WTC11 (cell line): Measurements from ENCODE around the gene PDE8B. TPM values are rescaled to one million over a fixed set of nuclear protein-coding genes. Genes with fewer than 3 reads are reported as not detected.

Source experiments
- ATAC-seq: fragments of 200-7000 bp; cut with Tn5 transposase; 2 replicates; pipeline ENCODE4 v1.10.0; 2021; ENCODE audit warnings: mild to moderate bottlenecking, moderate library complexity
- CTCF ChIA-PET: fragments of 300-600 bp; sonication (Branson Sonifier 250); formaldehyde crosslinking; loops from one replicate; lab custom pipeline; 2021; ENCODE audit warnings: antibody characterized with exemption; lab: Charles Lee
- POLR2A ChIA-PET: fragments of 350-600 bp; sonication (Branson Sonifier 250); formaldehyde crosslinking; loops from one replicate; lab custom pipeline; 2021; ENCODE audit warnings: antibody characterized with exemption; lab: Charles Lee
- DNase-seq: peaks from one replicate; pipeline ENCODE4 v3.0.0; 2021; ENCODE audit warnings: low spot score
- H3K27ac Mint-ChIP-seq: 2 replicates; pipeline ENCODE4 v1.8.0; 2021; ENCODE audit warnings: mixed read lengths
- H3K27me3 Mint-ChIP-seq: 2 replicates; pipeline ENCODE4 v1.8.0; 2021; ENCODE audit warnings: low read depth, mild to moderate bottlenecking, moderate library complexity, mixed read lengths
- H3K36me3 Mint-ChIP-seq: 2 replicates; pipeline ENCODE4 v1.8.0; 2021; ENCODE audit warnings: mixed read lengths
- H3K4me1 Mint-ChIP-seq: 2 replicates; pipeline ENCODE4 v1.8.0; 2022; ENCODE audit warnings: mixed read lengths
- H3K4me3 Mint-ChIP-seq: 2 replicates; pipeline ENCODE4 v1.8.0; 2021; ENCODE audit warnings: mild to moderate bottlenecking, moderate library complexity, mixed read lengths
- H3K9me3 Mint-ChIP-seq: 2 replicates; pipeline ENCODE4 v1.8.0; 2021; ENCODE audit warnings: mixed read lengths
- AR ChIP-seq: fragments of 250-450 bp; sonication (Bioruptor Pico); IDR thresholded peaks from 2 replicates; pipeline ENCODE4 v1.9.0; 2021; ENCODE audit warnings: mild to moderate bottlenecking
- ATF1 ChIP-seq: sonication (generic); formaldehyde crosslinking; IDR thresholded peaks from 2 replicates; pipeline ENCODE4 v1.8.1; 2023; ENCODE audit warnings: mild to moderate bottlenecking, moderate library complexity, missing genetic modification reagents
- CBFB ChIP-seq: sonication (generic); formaldehyde crosslinking; IDR thresholded peaks from 2 replicates; pipeline ENCODE4 v1.8.1; 2022; ENCODE audit warnings: mild to moderate bottlenecking, low read depth, missing genetic modification reagents
- E2F5 ChIP-seq: sonication (generic); formaldehyde crosslinking; IDR thresholded peaks from 2 replicates; pipeline ENCODE4 v1.8.1; 2022; ENCODE audit warnings: mild to moderate bottlenecking, moderate library complexity, missing genetic modification reagents
- FOXK1 ChIP-seq: sonication (generic); formaldehyde crosslinking; IDR thresholded peaks from 2 replicates; pipeline ENCODE4 v1.8.0; 2022; ENCODE audit warnings: mild to moderate bottlenecking, moderate library complexity, missing genetic modification reagents
- HMGA2 ChIP-seq: fragments of 250-450 bp; sonication (Bioruptor Pico); IDR thresholded peaks from 2 replicates; pipeline ENCODE4 v1.4.0; 2021; ENCODE audit warnings: mild to moderate bottlenecking, moderate library complexity
- IRF2 ChIP-seq: sonication (generic); formaldehyde crosslinking; IDR thresholded peaks from 2 replicates; pipeline ENCODE4 v1.8.0; 2022; ENCODE audit warnings: low read depth, missing genetic modification reagents, borderline replicate concordance
- JAZF1 ChIP-seq: fragments of 250-450 bp; sonication (Bioruptor Pico); IDR thresholded peaks from 2 replicates; pipeline ENCODE4 v1.9.0; 2021; ENCODE audit warnings: moderate library complexity, mild to moderate bottlenecking, inconsistent platforms
- MXD4 ChIP-seq: fragments of 250-450 bp; sonication (Bioruptor Pico); IDR thresholded peaks from 2 replicates; pipeline ENCODE4 v1.8.0; 2021; ENCODE audit warnings: mild to moderate bottlenecking, moderate library complexity, borderline replicate concordance
- NR3C1 ChIP-seq: sonication (generic); formaldehyde crosslinking; conservative IDR thresholded peaks from 2 replicates; pipeline ENCODE4 v1.8.1; 2023; ENCODE audit warnings: low read depth, mild to moderate bottlenecking, missing genetic modification reagents
- SOX15 ChIP-seq: fragments of 250-450 bp; sonication (Bioruptor Pico); IDR thresholded peaks from 2 replicates; pipeline ENCODE4 v1.9.0; 2021; ENCODE audit warnings: mild to moderate bottlenecking
- ZBTB21 ChIP-seq: sonication (generic); formaldehyde crosslinking; IDR thresholded peaks from 2 replicates; pipeline ENCODE4 v1.8.1; 2023; ENCODE audit warnings: mild to moderate bottlenecking, missing genetic modification reagents, borderline replicate concordance
- ZNF121 ChIP-seq: sonication (generic); formaldehyde crosslinking; IDR thresholded peaks from 2 replicates; pipeline ENCODE4 v1.8.0; 2023; ENCODE audit warnings: missing genetic modification reagents
- ZNF219 ChIP-seq: sonication (generic); formaldehyde crosslinking; IDR thresholded peaks from 2 replicates; pipeline ENCODE4 v1.8.0; 2023; ENCODE audit warnings: missing genetic modification reagents, mild to moderate bottlenecking, borderline replicate concordance
- ZNF317 ChIP-seq: sonication (generic); formaldehyde crosslinking; IDR thresholded peaks from 2 replicates; pipeline ENCODE4 v1.8.1; 2023; ENCODE audit warnings: low read depth, mild to moderate bottlenecking, moderate library complexity, missing genetic modification reagents, borderline replicate concordance
- ZNF396 ChIP-seq: fragments of 250-450 bp; sonication (Bioruptor Pico); IDR thresholded peaks from 2 replicates; pipeline ENCODE4 v1.8.0; 2021; ENCODE audit warnings: mild to moderate bottlenecking, moderate library complexity, borderline replicate concordance
- total RNA-seq: library from RNA; stranded (reverse); gene quantifications from 3 replicates; pipeline ENCODE4 v1.2.3, GENCODE V29; 2021
- TF ChIP-seq, protein P1 (sequence below): sonication (generic); formaldehyde crosslinking; IDR thresholded peaks from 2 replicates; pipeline ENCODE4 v1.8.0; 2022; ENCODE audit warnings: missing genetic modification reagents
- TF ChIP-seq, protein P2 (sequence below): sonication (generic); formaldehyde crosslinking; IDR thresholded peaks from 2 replicates; pipeline ENCODE4 v1.8.1; 2023; ENCODE audit warnings: mild to moderate bottlenecking, missing genetic modification reagents, borderline replicate concordance
- TF ChIP-seq, protein P3 (sequence below): fragments of 200-600 bp; IDR thresholded peaks from 2 replicates; pipeline ENCODE4 v1.8.0; 2022; ENCODE audit warnings: antibody characterized with exemption

PDE8B gene
- total RNA-seq, 1 experiment from 2014 or later = 0.31 TPM

- Mint-ChIP-seq H3K9me3 (peaks cover 10% of the 10 kb centered on the region; the same call in 1 of the 2 replicates), H3K27me3 (no peaks in the 10 kb centered on the region; the same call in 1 of the 2 replicates), H3K27ac (no peak overlapping the region), H3K4me3 (no peak overlapping the region), H3K36me3 (no peaks in the 10 kb centered on the region), H3K4me1 (no peaks in the 10 kb centered on the region)
- DNase-seq = no peak
- ChIA-PET POLR2A (no interaction called here), CTCF (no interaction called here)
- ATAC-seq = no peak
- TF ChIP-seq MXD4 (no peak), ZNF317 (no peak), CBFB (no peak), SOX15 (CRISPR knock-in tag) (no peak), FOXK1 (no peak), E2F5 (CRISPR knock-in tag) (no peak), ZBTB21 (CRISPR knock-in tag) (no peak), NR3C1 (CRISPR knock-in tag) (no peak), JAZF1 (no peak), AR (no peak), ZNF121 (CRISPR knock-in tag) (no peak)
- TF ChIP-seq, protein P1, sequence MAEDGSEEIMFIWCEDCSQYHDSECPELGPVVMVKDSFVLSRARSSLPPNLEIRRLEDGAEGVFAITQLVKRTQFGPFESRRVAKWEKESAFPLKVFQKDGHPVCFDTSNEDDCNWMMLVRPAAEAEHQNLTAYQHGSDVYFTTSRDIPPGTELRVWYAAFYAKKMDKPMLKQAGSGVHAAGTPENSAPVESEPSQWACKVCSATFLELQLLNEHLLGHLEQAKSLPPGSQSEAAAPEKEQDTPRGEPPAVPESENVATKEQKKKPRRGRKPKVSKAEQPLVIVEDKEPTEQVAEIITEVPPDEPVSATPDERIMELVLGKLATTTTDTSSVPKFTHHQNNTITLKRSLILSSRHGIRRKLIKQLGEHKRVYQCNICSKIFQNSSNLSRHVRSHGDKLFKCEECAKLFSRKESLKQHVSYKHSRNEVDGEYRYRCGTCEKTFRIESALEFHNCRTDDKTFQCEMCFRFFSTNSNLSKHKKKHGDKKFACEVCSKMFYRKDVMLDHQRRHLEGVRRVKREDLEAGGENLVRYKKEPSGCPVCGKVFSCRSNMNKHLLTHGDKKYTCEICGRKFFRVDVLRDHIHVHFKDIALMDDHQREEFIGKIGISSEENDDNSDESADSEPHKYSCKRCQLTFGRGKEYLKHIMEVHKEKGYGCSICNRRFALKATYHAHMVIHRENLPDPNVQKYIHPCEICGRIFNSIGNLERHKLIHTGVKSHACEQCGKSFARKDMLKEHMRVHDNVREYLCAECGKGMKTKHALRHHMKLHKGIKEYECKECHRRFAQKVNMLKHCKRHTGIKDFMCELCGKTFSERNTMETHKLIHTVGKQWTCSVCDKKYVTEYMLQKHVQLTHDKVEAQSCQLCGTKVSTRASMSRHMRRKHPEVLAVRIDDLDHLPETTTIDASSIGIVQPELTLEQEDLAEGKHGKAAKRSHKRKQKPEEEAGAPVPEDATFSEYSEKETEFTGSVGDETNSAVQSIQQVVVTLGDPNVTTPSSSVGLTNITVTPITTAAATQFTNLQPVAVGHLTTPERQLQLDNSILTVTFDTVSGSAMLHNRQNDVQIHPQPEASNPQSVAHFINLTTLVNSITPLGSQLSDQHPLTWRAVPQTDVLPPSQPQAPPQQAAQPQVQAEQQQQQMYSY (CRISPR knock-in tag) = no peak
- TF ChIP-seq, protein P2, sequence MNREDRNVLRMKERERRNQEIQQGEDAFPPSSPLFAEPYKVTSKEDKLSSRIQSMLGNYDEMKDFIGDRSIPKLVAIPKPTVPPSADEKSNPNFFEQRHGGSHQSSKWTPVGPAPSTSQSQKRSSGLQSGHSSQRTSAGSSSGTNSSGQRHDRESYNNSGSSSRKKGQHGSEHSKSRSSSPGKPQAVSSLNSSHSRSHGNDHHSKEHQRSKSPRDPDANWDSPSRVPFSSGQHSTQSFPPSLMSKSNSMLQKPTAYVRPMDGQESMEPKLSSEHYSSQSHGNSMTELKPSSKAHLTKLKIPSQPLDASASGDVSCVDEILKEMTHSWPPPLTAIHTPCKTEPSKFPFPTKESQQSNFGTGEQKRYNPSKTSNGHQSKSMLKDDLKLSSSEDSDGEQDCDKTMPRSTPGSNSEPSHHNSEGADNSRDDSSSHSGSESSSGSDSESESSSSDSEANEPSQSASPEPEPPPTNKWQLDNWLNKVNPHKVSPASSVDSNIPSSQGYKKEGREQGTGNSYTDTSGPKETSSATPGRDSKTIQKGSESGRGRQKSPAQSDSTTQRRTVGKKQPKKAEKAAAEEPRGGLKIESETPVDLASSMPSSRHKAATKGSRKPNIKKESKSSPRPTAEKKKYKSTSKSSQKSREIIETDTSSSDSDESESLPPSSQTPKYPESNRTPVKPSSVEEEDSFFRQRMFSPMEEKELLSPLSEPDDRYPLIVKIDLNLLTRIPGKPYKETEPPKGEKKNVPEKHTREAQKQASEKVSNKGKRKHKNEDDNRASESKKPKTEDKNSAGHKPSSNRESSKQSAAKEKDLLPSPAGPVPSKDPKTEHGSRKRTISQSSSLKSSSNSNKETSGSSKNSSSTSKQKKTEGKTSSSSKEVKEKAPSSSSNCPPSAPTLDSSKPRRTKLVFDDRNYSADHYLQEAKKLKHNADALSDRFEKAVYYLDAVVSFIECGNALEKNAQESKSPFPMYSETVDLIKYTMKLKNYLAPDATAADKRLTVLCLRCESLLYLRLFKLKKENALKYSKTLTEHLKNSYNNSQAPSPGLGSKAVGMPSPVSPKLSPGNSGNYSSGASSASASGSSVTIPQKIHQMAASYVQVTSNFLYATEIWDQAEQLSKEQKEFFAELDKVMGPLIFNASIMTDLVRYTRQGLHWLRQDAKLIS (CRISPR knock-in tag) = no peak
Measured at GRCh38 chr5:77266291-77266690, 55.8 kb downstream of the PDE8B start.

GRCh38 chr5:77267496-77267895, 57.0 kb downstream of the PDE8B start:
- TF ChIP-seq ATF1 (CRISPR knock-in tag) (no peak), ZNF396 (CRISPR knock-in tag) (no peak), IRF2 (CRISPR knock-in tag) (no peak), HMGA2 (CRISPR knock-in tag) (no peak), ZNF219 (CRISPR knock-in tag) (no peak)
- TF ChIP-seq, protein P3, sequence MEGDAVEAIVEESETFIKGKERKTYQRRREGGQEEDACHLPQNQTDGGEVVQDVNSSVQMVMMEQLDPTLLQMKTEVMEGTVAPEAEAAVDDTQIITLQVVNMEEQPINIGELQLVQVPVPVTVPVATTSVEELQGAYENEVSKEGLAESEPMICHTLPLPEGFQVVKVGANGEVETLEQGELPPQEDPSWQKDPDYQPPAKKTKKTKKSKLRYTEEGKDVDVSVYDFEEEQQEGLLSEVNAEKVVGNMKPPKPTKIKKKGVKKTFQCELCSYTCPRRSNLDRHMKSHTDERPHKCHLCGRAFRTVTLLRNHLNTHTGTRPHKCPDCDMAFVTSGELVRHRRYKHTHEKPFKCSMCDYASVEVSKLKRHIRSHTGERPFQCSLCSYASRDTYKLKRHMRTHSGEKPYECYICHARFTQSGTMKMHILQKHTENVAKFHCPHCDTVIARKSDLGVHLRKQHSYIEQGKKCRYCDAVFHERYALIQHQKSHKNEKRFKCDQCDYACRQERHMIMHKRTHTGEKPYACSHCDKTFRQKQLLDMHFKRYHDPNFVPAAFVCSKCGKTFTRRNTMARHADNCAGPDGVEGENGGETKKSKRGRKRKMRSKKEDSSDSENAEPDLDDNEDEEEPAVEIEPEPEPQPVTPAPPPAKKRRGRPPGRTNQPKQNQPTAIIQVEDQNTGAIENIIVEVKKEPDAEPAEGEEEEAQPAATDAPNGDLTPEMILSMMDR = no peak
- H3K4me3 Mint-ChIP-seq = no peak overlapping the region
- H3K27ac Mint-ChIP-seq = no peak overlapping the region
- no peaks in the 10 kb centered on the region for H3K36me3 Mint-ChIP-seq
- CTCF ChIA-PET = no interaction called here
- peaks cover 10% of the 10 kb centered on the region; the same call in 1 of the 2 replicates for H3K9me3 Mint-ChIP-seq
- no peak for DNase-seq
- POLR2A ChIA-PET = no interaction called here
- no peak for ATAC-seq
- no peaks in the 10 kb centered on the region; the same call in 1 of the 2 replicates for H3K27me3 Mint-ChIP-seq
- H3K4me1 Mint-ChIP-seq = no peaks in the 10 kb centered on the region
